ENCODE results near the gene TMEM204.

DNA sequence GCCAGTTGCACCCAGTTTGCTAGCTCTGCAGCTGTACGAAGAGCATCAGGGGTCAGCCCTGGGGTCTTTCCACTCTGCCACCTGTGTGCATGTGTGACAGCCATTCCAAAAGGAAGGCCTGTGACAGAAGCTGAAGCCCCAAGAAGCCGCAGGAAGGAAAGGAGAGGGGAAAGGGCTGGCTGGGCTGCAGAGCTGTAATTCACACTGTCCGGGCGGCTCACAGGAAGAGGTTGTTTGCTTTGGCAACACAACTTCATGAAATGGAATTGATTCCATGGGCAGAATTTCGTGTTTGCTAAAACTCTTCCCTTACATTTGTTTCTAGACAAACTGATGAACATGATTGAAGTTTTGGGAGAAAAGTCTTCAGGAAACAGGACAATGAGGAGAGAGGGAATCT, 14.8 kb downstream of the TMEM204 start:
- TF ChIP-seq, protein P1, sequence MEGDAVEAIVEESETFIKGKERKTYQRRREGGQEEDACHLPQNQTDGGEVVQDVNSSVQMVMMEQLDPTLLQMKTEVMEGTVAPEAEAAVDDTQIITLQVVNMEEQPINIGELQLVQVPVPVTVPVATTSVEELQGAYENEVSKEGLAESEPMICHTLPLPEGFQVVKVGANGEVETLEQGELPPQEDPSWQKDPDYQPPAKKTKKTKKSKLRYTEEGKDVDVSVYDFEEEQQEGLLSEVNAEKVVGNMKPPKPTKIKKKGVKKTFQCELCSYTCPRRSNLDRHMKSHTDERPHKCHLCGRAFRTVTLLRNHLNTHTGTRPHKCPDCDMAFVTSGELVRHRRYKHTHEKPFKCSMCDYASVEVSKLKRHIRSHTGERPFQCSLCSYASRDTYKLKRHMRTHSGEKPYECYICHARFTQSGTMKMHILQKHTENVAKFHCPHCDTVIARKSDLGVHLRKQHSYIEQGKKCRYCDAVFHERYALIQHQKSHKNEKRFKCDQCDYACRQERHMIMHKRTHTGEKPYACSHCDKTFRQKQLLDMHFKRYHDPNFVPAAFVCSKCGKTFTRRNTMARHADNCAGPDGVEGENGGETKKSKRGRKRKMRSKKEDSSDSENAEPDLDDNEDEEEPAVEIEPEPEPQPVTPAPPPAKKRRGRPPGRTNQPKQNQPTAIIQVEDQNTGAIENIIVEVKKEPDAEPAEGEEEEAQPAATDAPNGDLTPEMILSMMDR (IDR thresholded peaks at IDR 0.05), result no peak
- TF ChIP-seq, protein P2, sequence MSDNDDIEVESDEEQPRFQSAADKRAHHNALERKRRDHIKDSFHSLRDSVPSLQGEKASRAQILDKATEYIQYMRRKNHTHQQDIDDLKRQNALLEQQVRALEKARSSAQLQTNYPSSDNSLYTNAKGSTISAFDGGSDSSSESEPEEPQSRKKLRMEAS (IDR thresholded peaks at IDR 0.05; ENCODE audit: low read depth), result no peak
- TF ChIP-seq RFX5 (IDR thresholded peaks at IDR 0.05; ENCODE audit: low read length), result no peak
- TF ChIP-seq MXI1 (IDR thresholded peaks at IDR 0.05; ENCODE audit: low read depth, low read length), result no peak
- TF ChIP-seq RAD21 (IDR thresholded peaks at IDR 0.05; ENCODE audit: low read length), result no peak
